ENCODE data around the gene CLEC4E.
"Not testable (repeated sequence)": the region's sequence is repeated elsewhere in the genome, so short reads cannot be mapped to it uniquely, and the experiment has no call there.

Gene CLEC4E

DNA sequence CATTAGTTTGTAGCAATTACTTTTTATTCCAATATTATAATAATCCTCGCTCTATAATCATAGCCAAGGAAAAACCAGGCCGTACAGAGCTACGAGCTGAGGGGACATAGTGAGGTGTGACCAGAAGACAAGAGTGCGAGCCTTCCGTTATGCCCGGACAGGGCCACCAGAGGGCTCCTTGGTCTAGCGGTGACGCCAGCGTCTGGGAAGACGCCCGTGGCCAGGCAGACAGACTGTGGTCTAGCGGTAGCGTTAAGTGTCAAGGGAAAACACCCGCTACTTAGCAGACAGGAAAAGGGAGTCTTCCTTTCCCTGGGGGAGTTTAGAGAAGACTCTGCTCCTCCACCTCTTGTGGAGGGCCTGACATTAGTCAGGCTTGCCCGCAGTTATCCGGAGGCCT lies 2.9 kb downstream of the CLEC4E start:
- DNase-seq (ENCODE audit: low read depth): not testable (repeated sequence)

DNA sequence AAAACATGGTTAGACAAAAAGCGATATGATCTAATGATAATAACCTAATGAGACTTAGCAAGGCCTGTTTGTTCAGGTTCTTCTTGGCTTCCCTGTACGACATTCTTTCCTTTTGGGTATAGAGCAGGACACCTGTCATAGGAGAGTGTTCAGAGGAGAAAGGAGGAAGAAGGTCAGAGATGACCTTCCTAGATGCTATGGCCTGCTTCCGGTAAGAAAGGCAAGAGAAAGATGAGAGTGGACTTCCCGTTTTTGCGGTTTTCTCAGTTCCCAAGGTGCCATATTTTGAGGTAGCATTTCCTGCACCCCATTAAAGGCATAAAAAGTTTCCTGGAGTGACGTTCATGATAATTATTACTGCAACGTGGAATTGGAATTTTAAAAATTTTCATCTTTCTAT lies 8.7 kb downstream of the CLEC4E start:
- DNase-seq (ENCODE audit: low read depth): no peak

DNA sequence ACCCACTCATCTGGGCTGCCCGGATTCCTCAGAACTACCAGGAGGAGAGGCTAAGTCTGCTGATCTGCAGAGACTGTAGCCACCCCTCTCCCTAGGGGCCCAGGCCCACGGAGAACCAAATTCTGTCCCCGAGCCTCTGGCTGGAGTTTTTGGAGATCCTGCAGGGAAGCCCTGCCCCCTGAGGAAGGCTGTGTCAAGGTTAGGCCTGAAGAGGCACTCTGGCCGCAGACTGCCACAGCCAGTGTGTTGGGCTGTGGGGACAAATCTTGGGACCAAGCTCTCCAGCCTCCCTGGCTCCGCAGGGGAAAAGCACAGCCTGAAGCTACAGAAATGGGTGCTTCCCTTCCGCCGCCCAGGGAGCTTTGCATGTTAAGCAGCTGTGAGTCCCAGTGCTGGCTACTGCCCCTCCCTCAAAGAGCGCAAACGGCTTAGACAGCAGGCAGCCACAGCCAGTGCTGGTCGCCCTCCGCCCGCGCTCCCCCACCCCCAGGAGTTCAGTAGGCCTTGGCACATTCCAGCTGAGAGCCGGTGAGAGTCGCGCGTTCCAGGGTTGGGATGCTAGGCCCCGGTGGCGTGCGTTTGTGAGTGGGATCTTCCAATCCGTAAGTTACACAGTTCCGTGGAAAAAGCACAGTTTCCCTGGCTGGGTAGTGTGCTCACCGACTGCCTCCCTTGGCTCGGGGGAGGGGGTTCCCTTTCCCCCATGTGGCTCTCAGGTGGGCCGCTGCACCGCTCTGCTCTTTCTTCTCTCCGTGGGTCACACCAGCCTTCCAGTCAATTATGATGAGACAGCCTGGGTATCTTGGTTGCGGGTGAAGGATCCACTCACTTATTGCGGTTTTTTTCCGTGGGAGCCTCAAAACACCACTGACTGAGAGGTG lies 13.2 kb downstream of the CLEC4E start:
- DNase-seq (ENCODE audit: low read depth): no peak

DNA sequence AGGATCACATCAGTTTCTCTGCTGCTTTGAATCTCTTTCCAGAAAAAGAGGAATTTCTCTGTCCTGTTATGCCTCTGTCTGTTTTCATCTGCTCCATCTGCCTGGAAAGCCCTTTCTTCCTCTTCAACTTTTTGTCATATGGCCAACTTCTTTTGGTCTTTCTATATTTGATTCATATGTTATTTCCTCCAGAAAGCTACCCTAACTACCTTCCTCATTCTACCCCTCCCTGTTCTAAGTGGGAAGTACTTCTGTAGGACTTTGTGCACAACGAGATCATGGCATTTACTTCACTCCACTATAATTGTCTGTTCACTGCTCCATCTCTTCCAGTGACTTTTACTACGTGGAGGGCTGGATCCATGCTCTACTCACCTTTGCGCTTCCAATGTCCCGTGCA lies 21.5 kb downstream of the CLEC4E start:
- DNase-seq (ENCODE audit: low read depth): no peak

DNA sequence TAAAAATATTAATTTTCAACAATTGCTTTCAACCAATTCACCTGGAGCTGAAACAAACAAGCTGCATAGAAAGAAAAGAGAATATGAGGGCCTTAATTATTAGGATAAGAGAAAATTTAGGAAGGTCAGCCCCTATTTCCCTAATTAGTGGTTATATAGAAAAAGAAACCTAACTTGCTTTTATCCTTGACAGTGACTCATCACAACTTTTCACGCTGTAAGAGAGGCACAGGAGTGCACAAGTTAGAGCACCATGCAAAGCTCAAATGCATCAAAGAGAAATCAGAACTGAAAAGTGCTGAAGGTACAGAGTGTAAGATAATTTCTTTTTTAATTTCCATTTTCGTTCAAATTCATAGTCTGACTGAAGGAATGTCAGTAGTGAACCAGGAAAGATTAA lies 22.7 kb downstream of the CLEC4E start:
- no peak for DNase-seq (ENCODE audit: low read depth)

DNA sequence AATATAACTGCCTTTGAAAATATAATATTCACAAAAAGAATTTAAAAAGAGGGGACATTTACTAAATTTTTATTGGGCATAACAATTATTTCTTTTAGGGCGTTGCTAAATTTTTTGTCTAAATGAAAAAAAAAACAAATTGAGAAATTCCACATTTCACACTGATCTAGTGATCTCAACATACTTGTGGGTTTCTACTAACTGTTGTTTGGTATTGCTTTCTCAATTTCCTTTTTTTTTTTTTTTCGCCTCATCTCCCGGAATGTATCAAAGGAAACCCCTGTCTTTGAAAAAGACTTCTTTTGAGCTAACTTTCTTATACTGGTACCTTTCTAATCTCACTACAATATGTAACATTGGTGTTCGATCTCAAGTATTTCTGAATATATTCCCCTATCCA lies 27.4 kb downstream of the CLEC4E start, which contains the start of gene CLEC4D:
Gene CLEC4D, plus strand, starts transcription at position 248 of the 400 bp plus-strand sequence. CDS start 230 bp downstream, outside the sequence.
- DNase-seq (ENCODE audit: low read depth): no peak

- DNase-seq (ENCODE audit: low read depth): no peak
Measured at GRCh38 chr12:8508910-8509841, 31.5 kb downstream of the CLEC4E start.

DNA sequence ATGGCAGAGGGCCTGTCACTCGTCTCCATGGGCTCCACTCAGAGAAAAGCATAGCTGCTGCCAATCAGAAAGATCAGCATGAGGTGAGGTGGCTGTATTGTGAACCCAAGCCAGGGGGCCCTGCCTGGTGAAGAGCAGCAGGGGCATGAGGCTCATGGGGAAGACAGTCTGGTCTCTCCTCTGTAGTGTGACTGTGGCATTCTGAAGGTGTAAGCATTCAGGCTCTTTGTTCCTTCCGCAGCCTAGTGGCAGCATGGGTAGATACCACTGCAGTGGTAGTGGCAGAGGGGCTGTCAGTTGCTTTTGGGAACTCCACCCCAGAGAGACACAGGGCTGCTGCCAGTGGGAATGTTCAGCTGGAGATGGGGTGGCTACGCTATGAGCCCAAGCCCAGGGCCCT lies 32.5 kb downstream of the CLEC4E start:
- no peak for DNase-seq (ENCODE audit: low read depth)

GRCh38 chr12:8507596-8507995 lies 33.1 kb downstream of the CLEC4E start:
- DNase-seq (ENCODE audit: low read depth): no peak

DNA sequence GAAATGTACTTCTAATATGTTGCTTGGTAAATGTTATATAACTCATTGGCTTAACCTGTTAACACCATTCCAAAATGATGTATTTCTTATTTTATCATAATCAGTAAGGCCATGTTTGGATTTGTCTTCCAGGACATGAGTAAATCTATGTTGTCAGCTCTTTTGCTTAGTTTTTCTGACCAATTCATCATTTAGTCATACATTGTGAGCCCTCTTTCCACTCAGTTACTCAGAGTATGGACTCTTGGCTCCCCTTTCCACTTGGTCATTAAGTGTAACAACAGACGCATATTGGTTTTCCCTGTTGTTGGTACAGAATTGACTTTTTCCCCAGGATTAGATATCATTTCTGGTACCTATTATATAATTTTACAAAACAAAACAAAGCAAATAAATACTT lies 36.4 kb downstream of the CLEC4E start:
- DNase-seq (ENCODE audit: low read depth): no peak

DNA sequence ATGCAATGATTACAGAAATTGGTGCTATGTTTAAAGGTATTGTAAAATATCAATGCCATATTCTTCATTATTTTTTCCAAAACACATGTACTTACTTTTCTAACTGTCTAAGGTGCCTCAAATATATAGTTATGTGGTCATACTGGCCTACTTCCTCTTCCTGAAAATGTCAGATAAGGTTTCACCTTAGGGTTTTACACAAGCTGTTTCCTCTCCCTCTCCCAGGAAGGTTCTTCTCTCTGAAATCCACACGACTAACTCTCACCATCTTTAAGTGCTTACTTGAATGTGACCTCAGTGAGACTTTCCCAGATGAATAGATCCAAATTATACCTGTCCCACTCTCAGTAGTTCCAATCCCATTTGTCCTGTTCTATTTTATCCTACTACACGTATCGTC lies 39.0 kb downstream of the CLEC4E start:
- no peak for DNase-seq (ENCODE audit: low read depth)

DNA sequence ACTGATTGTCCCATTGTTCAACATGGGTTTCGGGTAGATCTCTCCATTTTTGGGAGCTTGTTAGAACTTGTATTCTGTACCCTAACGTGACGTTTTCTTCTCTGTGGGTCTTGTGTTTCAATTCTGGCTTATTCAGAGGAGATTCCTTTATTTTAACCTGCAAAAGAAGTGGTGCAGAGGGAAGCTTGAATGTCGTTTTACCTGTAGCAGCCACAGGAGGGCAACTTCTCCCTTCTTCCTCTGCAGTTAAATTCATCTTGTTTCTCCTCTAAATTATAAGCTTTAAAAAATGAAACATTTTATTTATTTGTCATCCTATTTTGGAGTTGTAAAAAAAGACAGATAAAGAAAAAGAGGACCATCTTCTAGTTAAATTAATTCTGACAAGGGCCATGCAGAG lies 41.1 kb downstream of the CLEC4E start:
- no peak for DNase-seq (ENCODE audit: low read depth)

- not testable (repeated sequence) for DNase-seq (ENCODE audit: low read depth)
Measured at GRCh38 chr12:8496074-8496473, 44.6 kb downstream of the CLEC4E start.

- DNase-seq (ENCODE audit: low read depth): not testable (repeated sequence)
Measured at GRCh38 chr12:8495671-8496070, 45.0 kb downstream of the CLEC4E start.

- no peak for DNase-seq (ENCODE audit: low read depth)
Measured at GRCh38 chr12:8493084-8493483, 47.6 kb downstream of the CLEC4E start.

- DNase-seq (ENCODE audit: low read depth): no peak
Measured at GRCh38 chr12:8491646-8492530, 48.8 kb downstream of the CLEC4E start.
